Endothelial cell of umbilical vein (primary cell): Measurements from ENCODE around the gene TNFRSF19. TPM values are rescaled to one million over a fixed set of nuclear protein-coding genes. Genes with fewer than 3 reads are reported as not detected.

Experiments
- BruUV-seq: library from RNA; stranded (reverse); fragments of 400-500 nt; replicated peaks from 2 replicates; lab custom pipeline; 2021; lab: Mats Ljungman, UMichigan
- CTCF ChIA-PET: fragments of 300-600, 350-600 bp; sonication (Branson Sonifier 250); formaldehyde crosslinking; loops from one replicate; lab custom pipeline; 2021; ENCODE audit warnings: antibody characterized with exemption, inconsistent platforms; lab: Charles Lee
- POLR2A ChIA-PET: fragments of 300-600, 350-600 bp; sonication (Branson Sonifier 250); formaldehyde crosslinking; loops from one replicate; lab custom pipeline; 2021; ENCODE audit warnings: antibody characterized with exemption, inconsistent platforms; lab: Charles Lee
- DNase-seq: peaks from one replicate; pipeline ENCODE4 v3.0.0-alpha.2; 2011; ENCODE audit warnings: low read depth, low spot score
- FAIRE-seq: peaks from 2 replicates; lab custom pipeline; 2011; peaks lifted over from hg19 to GRCh38; lab: Jason Lieb, UNC
- H2AFZ ChIP-seq: 2 replicates; pipeline ENCODE4 v1.6.0; 2012; ENCODE audit warnings: low read depth, low read length, control low read depth, inconsistent platforms
- H3K27ac ChIP-seq: 2 replicates; pipeline ENCODE4 v1.5.1; 2011; ENCODE audit warnings: low read depth, mild to moderate bottlenecking, control low read depth, low read length, moderate library complexity; ENCODE audit not compliant: insufficient read depth
- H3K27me3 ChIP-seq, 2 experiments: 2 replicates each; pipeline versions ENCODE4 v1.6.0 to v1.6.1; 2011; ENCODE audit warnings: low read length in 2 of 2, mixed read lengths in 1 of 2; ENCODE audit not compliant: control insufficient read depth in 2 of 2, insufficient read depth in 2 of 2
- H3K36me3 ChIP-seq, 2 experiments: 2 replicates in 1 of 2; 3 replicates in 1 of 2; pipeline ENCODE4 v1.5.1; 2011; ENCODE audit warnings: low read length in 2 of 2, mild to moderate bottlenecking in 1 of 2, moderate library complexity in 1 of 2; ENCODE audit not compliant: control insufficient read depth in 2 of 2, insufficient read depth in 2 of 2; ENCODE audit errors: extremely low read depth in 1 of 2
- H3K4me1 ChIP-seq: 3 replicates; pipeline ENCODE4 v1.5.1; 2011; ENCODE audit warnings: mild to moderate bottlenecking, low read length; ENCODE audit not compliant: control insufficient read depth, insufficient read depth; ENCODE audit errors: extremely low read depth
- H3K4me2 ChIP-seq: 2 replicates; pipeline ENCODE4 v1.6.1; 2011; ENCODE audit warnings: low read length, control low read depth, mixed read lengths; ENCODE audit not compliant: insufficient read depth
- H3K4me3 ChIP-seq, 3 experiments: fragments of 200-600 bp in 1 of 3; sonication (generic), shearing (Covaris generic) in 1 of 3; replicated peaks in 1 of 3; 2 replicates each; pipeline ENCODE4 v1.5.1; 2011 to 2016; ENCODE audit warnings: control low read depth in 3 of 3, low read length in 3 of 3, mild to moderate bottlenecking in 2 of 3, inconsistent platforms in 1 of 3, low read depth in 1 of 3, moderate library complexity in 1 of 3; ENCODE audit not compliant: insufficient read depth in 1 of 3
- H3K79me2 ChIP-seq: 2 replicates; pipeline ENCODE4 v1.6.0; 2012; ENCODE audit warnings: low read length, inconsistent platforms; ENCODE audit not compliant: control insufficient read depth, insufficient read depth
- H3K9ac ChIP-seq: replicated peaks from 2 replicates; pipeline ENCODE3; 2011; ENCODE audit warnings: low read length, control low read depth; ENCODE audit not compliant: insufficient read depth; ENCODE audit errors: extremely low read depth
- H3K9me1 ChIP-seq: replicated peaks from 3 replicates; pipeline ENCODE4 v1.6.0; 2011; ENCODE audit warnings: mild to moderate bottlenecking, low read length; ENCODE audit not compliant: control insufficient read depth, insufficient read depth; ENCODE audit errors: extremely low read depth
- H3K9me3 ChIP-seq: replicated peaks from 2 replicates; pipeline ENCODE4 v1.5.1; 2012; ENCODE audit warnings: low read length, inconsistent platforms; ENCODE audit not compliant: control insufficient read depth, insufficient read depth
- H4K20me1 ChIP-seq: replicated peaks from 2 replicates; pipeline ENCODE3; 2011; ENCODE audit warnings: mild to moderate bottlenecking, low read length; ENCODE audit not compliant: control insufficient read depth, insufficient read depth; ENCODE audit errors: extremely low read depth
- EZH2 ChIP-seq: IDR thresholded peaks from 2 replicates; pipeline ENCODE4 v1.6.1; 2012; ENCODE audit warnings: borderline replicate concordance, low read depth, mild to moderate bottlenecking, moderate library complexity, low read length, inconsistent platforms; ENCODE audit not compliant: severe bottlenecking
- GATA2 ChIP-seq: IDR thresholded peaks from 2 replicates; pipeline ENCODE4 v1.7.0; 2011; ENCODE audit warnings: low read depth, mild to moderate bottlenecking, moderate library complexity, mixed read lengths, low read length; ENCODE audit not compliant: insufficient read length, insufficient read depth
- JUN ChIP-seq: IDR thresholded peaks from 2 replicates; pipeline ENCODE4 v1.6.1; 2011; ENCODE audit warnings: borderline replicate concordance, low read depth; ENCODE audit not compliant: insufficient read length, insufficient read depth
- MAX ChIP-seq: IDR thresholded peaks from 2 replicates; pipeline ENCODE4 v1.6.1; 2011; ENCODE audit not compliant: insufficient read depth, insufficient read length
- MYC ChIP-seq: IDR thresholded peaks from one replicate; pipeline ENCODE4 v1.6.1; 2011; ENCODE audit warnings: mild to moderate bottlenecking, low read depth, low read length
- POLR2A ChIP-seq: IDR thresholded peaks from 2 replicates; pipeline ENCODE4 v1.6.1; 2012; ENCODE audit warnings: low read depth, mild to moderate bottlenecking, control low read depth, low read length
- POLR2AphosphoS5 ChIP-seq: IDR thresholded peaks from 2 replicates; pipeline ENCODE4 v1.6.1; 2012; ENCODE audit warnings: low read depth, mild to moderate bottlenecking, control low read depth, low read length, moderate library complexity; ENCODE audit not compliant: insufficient read depth
- dilution Hi-C: fragments of 300-500 bp; cut with MboI; formaldehyde crosslinking; loops from one replicate; pipeline ENCODE4 v1.15.0; 2019; ENCODE audit warnings: low sequenced_read_pairs; ENCODE audit not compliant: extremely low pct_ligation_motif_present
- intact Hi-C: fragments of 100-400 bp; cut with micrococcal nuclease; formaldehyde crosslinking; loops from one replicate; pipeline ENCODE4 v1.10.0; 2022
- polyA plus RNA-seq, 4 experiments: library from polyadenylated mRNA; depleted of rRNA in 3 of 4; stranded (reverse) in 3 of 4; unstranded in 1 of 4; fragments of >200 nt; gene quantifications; 2 replicates each; pipeline versions ENCODE4 v1.2.1 to v1.2.3, GENCODE V29; 2011 to 2012; ENCODE audit warnings: missing spikeins in 1 of 4
- total RNA-seq: library from RNA; stranded (reverse); gene quantifications from 2 replicates; pipeline ENCODE4 v1.2.3, GENCODE V29; 2021
- TF ChIP-seq, protein P1 (sequence below), 2 donors: IDR thresholded peaks; 1 replicate in 1 of 2; 2 replicates in 1 of 2; pipeline ENCODE4 v1.5.1; 2011; ENCODE audit warnings: low read length in 2 of 2, mild to moderate bottlenecking in 2 of 2, moderate library complexity in 2 of 2, control low read depth in 1 of 2, inconsistent platforms in 1 of 2, low read depth in 1 of 2; ENCODE audit not compliant: insufficient read depth in 1 of 2; ENCODE audit errors: extremely low read depth in 1 of 2

The TNFRSF19 gene
- total and polyA plus RNA-seq, 2 donors (not counting 3 experiments of a cell fraction or from before 2014, with no cell fraction given) = 0.23 to 0.29 TPM

DNA sequence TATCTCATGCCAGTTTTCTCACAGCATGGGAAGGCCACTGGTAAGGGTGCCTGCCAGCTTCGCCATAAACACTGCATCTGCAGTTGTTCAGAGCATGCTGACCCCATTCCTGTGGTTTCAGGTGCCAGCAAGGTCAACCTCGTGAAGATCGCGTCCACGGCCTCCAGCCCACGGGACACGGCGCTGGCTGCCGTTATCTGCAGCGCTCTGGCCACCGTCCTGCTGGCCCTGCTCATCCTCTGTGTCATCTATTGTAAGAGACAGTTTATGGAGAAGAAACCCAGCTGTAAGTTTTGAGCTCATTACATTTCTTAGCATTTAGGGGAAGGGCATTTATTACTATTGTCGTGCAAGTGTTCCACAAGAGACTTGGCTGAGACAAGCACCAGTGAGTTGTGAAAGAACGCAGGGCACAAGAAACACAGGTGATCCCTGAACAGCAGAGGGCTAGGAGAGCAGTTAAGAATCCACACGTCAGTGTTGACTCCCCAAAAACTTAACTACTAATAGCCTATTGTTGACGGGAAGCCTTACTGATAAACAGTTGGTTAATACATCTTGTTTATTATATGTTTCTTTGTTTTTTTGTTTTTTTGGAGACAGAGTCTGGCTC lies 88.8 kb downstream of the TNFRSF19 start:
- CTCF ChIA-PET = interaction anchor here (1.2 kb wide), 1 partner anchor 8 kb away, joined by 3 read pairs; no protein-coding TSS in a partner anchor
- H3K4me2 ChIP-seq = no peak overlapping the region
- H3K27ac ChIP-seq = no peak overlapping the region
- dilution Hi-C loops = no loop called here
- H3K9me3 ChIP-seq = no peaks in the 10 kb centered on the region
- H3K4me3 ChIP-seq = no peak overlapping the region
- H3K4me1 ChIP-seq = no peaks in the 10 kb centered on the region
- no TSS peak for BruUV-seq
- H3K36me3 ChIP-seq = no peaks in the 10 kb centered on the region
- H3K27me3 ChIP-seq = peaks cover 2 to 8% of the 10 kb centered on the region in 2 experiments
- H2AFZ ChIP-seq = no peak overlapping the region
- DNase-seq (no peak), FAIRE-seq (no peak)
- intact Hi-C loops = no loop called here
- TF ChIP-seq JUN (no peak), EZH2 (no peak), MYC (no peak), GATA2 (no peak), POLR2AphosphoS5 (no peak), POLR2A (no peak), MAX (no peak)
- TF ChIP-seq, protein P1, sequence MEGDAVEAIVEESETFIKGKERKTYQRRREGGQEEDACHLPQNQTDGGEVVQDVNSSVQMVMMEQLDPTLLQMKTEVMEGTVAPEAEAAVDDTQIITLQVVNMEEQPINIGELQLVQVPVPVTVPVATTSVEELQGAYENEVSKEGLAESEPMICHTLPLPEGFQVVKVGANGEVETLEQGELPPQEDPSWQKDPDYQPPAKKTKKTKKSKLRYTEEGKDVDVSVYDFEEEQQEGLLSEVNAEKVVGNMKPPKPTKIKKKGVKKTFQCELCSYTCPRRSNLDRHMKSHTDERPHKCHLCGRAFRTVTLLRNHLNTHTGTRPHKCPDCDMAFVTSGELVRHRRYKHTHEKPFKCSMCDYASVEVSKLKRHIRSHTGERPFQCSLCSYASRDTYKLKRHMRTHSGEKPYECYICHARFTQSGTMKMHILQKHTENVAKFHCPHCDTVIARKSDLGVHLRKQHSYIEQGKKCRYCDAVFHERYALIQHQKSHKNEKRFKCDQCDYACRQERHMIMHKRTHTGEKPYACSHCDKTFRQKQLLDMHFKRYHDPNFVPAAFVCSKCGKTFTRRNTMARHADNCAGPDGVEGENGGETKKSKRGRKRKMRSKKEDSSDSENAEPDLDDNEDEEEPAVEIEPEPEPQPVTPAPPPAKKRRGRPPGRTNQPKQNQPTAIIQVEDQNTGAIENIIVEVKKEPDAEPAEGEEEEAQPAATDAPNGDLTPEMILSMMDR (IDR thresholded peaks at IDR 0.05; ENCODE audit: extremely low read depth in 1 of 2, insufficient read depth in 1 of 2, low read depth in 1 of 2, low read length in 2 of 2) = no peak
- POLR2A ChIA-PET = no interaction called here
- H3K79me2 ChIP-seq = no peaks in the 10 kb centered on the region
- H3K9ac ChIP-seq = no peak overlapping the region
- no peaks in the 10 kb centered on the region for H3K9me1 ChIP-seq
- H4K20me1 ChIP-seq = no peaks in the 10 kb centered on the region
